GM12801 (cell line): Measurements from ENCODE around the gene ITPKB.

ENCODE experiments used
- TF ChIP-seq, protein P1 (sequence below): IDR thresholded peaks from one replicate; pipeline ENCODE4 v1.5.1; 2011; ENCODE audit warnings: control low read depth; ENCODE audit not compliant: insufficient read length; ENCODE audit errors: extremely low read depth

ITPKB gene

DNA sequence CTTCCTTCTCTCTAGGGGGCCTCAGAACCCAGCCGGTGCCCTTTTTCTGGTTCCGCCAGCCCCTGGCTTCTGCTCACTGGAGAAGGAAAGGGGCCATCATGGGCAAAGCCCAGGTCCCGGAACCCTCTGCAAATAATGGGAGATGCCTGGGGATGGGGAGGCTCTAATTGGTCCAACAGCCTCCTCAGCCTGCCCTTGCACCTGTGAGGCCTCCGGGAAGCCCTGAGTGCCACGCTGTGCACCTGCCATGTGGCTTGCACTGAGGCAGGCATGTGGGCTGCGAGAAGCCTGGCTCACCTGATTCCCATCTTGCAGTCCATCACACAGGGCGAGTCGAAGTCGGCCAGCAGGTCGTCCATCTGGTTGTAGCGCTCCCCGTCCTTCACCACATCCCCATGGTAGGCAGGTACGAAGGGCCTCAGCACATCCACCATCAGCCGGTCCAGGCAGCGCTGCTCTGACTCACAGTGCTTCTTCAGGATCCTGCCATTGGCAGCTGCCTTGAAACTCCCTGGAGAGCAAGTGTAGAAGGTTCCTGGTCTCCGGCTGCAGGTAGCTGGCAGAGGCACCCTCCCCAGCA, 92.1 kb downstream of the ITPKB start:
- TF ChIP-seq, protein P1, sequence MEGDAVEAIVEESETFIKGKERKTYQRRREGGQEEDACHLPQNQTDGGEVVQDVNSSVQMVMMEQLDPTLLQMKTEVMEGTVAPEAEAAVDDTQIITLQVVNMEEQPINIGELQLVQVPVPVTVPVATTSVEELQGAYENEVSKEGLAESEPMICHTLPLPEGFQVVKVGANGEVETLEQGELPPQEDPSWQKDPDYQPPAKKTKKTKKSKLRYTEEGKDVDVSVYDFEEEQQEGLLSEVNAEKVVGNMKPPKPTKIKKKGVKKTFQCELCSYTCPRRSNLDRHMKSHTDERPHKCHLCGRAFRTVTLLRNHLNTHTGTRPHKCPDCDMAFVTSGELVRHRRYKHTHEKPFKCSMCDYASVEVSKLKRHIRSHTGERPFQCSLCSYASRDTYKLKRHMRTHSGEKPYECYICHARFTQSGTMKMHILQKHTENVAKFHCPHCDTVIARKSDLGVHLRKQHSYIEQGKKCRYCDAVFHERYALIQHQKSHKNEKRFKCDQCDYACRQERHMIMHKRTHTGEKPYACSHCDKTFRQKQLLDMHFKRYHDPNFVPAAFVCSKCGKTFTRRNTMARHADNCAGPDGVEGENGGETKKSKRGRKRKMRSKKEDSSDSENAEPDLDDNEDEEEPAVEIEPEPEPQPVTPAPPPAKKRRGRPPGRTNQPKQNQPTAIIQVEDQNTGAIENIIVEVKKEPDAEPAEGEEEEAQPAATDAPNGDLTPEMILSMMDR = no peak

DNA sequence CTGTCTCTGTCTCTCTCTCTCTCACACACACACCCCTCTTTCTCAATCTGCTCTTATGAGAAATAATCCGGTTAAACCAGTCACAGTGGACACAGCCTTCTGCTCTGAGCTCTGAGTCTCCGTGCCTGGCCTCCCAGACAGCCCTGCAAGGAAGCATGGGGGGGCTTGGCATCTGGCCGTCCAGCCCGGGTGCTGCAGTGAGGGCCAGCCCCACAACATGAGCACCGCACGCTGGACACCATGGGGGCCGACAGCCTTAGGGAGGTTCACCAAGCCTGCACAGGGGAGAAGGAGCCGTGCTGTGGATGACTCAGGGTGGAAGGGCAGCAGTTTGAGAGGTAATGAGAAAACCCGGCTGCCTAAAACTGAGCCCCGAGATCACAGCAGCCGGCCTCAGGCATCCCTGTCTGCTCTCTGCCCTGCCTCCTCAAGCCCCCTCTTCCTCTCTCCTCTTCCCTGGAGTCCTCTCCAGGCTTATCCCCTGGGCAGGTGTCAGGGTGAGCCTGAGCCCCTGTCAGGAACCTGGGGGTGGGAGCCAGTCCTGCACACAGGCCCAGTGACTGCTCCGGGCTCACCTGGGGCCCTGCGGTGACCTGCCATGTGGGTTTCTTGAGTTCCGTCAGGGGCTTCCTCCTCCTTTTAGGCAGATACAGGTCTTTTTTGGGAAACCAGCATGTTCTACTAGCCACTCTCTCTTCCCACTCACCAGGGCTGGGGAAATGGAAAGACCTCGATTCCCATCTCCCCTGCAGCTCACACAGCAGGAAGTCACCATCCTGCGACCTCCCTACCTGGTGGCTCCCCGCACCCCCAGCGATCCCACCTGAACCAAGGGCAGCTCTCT, 92.8 kb downstream of the ITPKB start:
- TF ChIP-seq, protein P1 = no peak

DNA sequence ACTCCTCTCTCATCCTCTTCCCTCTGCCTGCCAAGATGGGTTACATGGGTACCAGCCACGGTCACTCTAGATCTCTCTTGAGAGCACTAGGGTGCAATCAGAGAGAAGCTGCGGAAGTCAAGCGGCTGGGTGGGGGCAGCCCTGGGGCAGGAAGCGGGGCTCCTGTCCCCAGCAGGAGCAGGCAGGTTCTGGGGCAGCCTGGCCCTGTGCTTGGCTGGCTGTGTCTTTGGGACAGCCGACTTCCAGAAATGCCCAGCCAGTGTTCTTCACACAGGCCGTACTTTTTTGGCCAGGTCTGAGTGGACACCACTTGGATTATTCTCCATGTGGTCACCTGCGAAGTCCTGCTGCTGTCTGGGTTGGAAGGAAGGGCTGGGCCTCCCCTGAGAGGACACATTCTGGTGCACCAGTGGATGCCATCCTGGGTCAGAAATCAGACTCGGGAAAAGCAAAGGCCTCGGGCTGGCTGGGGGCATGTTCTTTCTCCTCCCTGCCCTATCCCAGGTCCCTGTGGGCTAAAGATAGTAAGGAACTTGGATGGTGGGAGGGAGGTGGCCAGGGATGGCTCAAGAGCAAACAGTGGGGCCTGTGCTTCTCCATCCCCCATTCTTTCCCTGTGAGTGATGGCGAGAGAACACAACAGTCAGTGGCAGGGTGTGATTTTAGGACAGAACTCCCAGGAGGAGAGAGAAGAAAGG, 93.7 kb downstream of the ITPKB start:
- TF ChIP-seq, protein P1 = no peak

DNA sequence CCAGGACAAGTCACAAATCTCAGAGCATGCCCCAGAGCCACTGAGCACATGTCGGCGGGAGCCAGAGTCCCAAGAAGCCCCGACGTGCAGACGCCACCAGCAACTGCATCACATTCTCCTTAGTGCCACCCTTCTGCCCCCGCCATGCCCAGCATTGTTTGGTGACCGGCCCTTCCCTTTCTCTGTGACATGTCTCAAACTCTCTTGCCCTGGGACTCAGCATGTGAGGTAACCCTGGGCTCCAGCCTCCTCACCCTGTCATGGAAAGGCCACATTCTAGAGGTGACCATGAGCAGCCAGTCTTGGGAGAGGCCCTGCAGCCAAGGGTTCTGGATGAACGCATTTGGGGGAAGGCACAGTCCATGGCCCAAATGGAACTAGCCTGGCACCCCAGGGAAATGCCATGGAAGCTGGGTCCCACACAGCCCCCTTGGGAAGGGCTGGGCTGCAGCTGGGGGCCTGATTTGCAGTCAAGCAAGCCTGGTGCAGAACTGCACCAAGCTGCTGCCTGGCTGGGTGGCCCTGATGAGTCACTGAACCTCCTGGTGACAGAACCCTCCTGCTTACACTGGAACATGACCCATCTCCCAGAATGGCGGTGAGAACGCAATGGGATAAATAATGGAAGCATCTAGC, 94.4 kb downstream of the ITPKB start:
- TF ChIP-seq, protein P1 = no peak

DNA sequence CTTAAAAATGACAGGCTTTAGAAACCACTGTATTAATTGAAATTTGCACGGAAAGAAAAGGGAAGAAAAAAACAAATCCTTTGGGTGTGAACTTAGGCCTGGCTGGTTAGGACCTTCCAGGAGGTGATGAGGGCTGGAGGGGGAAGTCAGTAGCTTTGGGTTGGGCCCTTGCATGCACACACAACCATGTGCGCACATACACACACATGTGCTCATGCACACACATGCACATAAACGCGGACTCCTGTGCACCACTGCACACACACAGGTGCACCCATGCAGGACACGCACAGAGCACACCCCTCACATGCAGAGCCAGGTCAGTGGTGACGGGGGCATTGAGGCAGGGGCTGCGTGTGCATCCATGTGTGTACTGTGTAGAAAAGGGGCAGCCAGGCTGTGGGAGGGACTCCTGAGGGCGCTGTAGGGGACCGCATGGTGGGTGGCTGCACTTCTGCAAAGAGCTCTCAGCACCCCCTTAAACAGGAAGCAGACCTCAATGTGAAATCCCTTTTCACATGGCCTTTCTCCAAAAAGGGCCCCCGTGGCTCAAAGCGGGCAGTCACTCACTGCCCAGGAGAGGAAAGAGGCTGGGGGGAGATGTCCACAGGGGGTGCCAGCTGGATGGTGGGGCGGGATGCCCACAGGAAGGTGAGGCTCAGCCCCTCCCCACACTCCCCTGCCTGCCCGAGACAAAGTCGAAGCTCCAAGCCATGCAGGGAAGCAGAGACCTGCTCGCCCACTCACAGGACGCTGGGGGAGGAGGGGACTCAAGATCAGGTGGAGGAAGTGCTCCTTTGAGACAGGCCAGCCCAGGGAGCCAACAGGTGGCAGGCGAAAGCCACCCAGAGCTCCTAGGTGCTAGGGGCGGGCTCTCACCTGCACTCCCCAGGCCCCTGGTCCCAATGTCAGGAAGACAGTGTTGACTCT, 95.2 kb downstream of the ITPKB start:
- TF ChIP-seq, protein P1 = no peak

DNA sequence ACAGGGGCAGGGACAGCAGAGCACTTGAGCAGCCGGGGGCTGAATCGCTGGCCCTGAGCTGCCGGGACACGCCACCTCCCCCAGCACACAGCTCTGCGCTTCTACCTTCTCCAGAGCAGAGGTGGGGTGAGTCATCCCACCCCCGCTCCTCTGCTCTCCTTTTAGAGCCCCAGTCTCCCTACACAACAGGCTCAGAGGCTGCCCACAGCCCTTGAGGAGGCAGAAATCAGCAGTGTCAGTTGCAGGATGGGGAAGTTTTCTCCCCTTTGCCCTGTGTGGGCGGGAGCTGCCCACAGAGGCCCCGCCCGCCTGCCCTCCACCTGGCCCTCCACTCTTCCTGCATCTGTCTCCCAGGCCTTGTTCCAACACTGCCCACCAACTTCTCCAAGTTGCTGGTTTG, 95.9 kb downstream of the ITPKB start:
- TF ChIP-seq, protein P1 = no peak
